Measurements from ENCODE around the gene CMC1.

Gene CMC1

GRCh38 chr3:28226020-28226419 is 15.4 kb upstream of the CMC1 start:
- in situ Hi-C loops (cut with MboI; ENCODE audit: low pct_unique_long_range_greater_than_20kb, low sequenced_read_pairs, unreplicated experiment): no loop called here
- no peak for TF ChIP-seq CTCF (IDR thresholded peaks at IDR 0.05; ENCODE audit: extremely low read depth, insufficient read depth, missing control alignments)
- no peak for DNase-seq (ENCODE audit: low spot score)

GRCh38 chr3:28228623-28229022 is 12.8 kb upstream of the CMC1 start:
- no peak for DNase-seq (ENCODE audit: low spot score)
- no peak for TF ChIP-seq CTCF (IDR thresholded peaks at IDR 0.05; ENCODE audit: extremely low read depth, insufficient read depth, missing control alignments)
- in situ Hi-C loops (cut with MboI; ENCODE audit: low pct_unique_long_range_greater_than_20kb, low sequenced_read_pairs, unreplicated experiment): no loop called here

GRCh38 chr3:28232659-28233058 is 8.8 kb upstream of the CMC1 start:
- no peak for TF ChIP-seq CTCF (IDR thresholded peaks at IDR 0.05; ENCODE audit: extremely low read depth, insufficient read depth, missing control alignments)
- in situ Hi-C loops (cut with MboI; ENCODE audit: low pct_unique_long_range_greater_than_20kb, low sequenced_read_pairs, unreplicated experiment): no loop called here
- no peak for DNase-seq (ENCODE audit: low spot score)

- DNase-seq (ENCODE audit: low spot score): no peak
- in situ Hi-C loops (cut with MboI; ENCODE audit: low pct_unique_long_range_greater_than_20kb, low sequenced_read_pairs, unreplicated experiment): no loop called here
- TF ChIP-seq CTCF (IDR thresholded peaks at IDR 0.05; ENCODE audit: extremely low read depth, insufficient read depth, missing control alignments): no peak
Observed at GRCh38 chr3:28234454-28234853, 7.0 kb upstream of the CMC1 start.

GRCh38 chr3:28239108-28239507 is 2.3 kb upstream of the CMC1 start:
- no peak for DNase-seq (ENCODE audit: low spot score)
- no peak for TF ChIP-seq CTCF (IDR thresholded peaks at IDR 0.05; ENCODE audit: extremely low read depth, insufficient read depth, missing control alignments)
- in situ Hi-C loops (cut with MboI; ENCODE audit: low pct_unique_long_range_greater_than_20kb, low sequenced_read_pairs, unreplicated experiment): no loop called here

GRCh38 chr3:28240441-28240840 is 978 bp upstream of the CMC1 start:
- TF ChIP-seq CTCF (IDR thresholded peaks at IDR 0.05; ENCODE audit: extremely low read depth, insufficient read depth, missing control alignments): no peak
- no peak for DNase-seq (ENCODE audit: low spot score)
- in situ Hi-C loops (cut with MboI; ENCODE audit: low pct_unique_long_range_greater_than_20kb, low sequenced_read_pairs, unreplicated experiment): no loop called here

- in situ Hi-C loops (cut with MboI; ENCODE audit: low pct_unique_long_range_greater_than_20kb, low sequenced_read_pairs, unreplicated experiment): no loop called here
- DNase-seq (ENCODE audit: low spot score): no peak
- TF ChIP-seq CTCF (IDR thresholded peaks at IDR 0.05; ENCODE audit: extremely low read depth, insufficient read depth, missing control alignments): no peak
Observed at GRCh38 chr3:28242519-28242918, 1.1 kb downstream of the CMC1 start.
